ENCODE data around the gene SYNJ2.

Gene SYNJ2

DNA sequence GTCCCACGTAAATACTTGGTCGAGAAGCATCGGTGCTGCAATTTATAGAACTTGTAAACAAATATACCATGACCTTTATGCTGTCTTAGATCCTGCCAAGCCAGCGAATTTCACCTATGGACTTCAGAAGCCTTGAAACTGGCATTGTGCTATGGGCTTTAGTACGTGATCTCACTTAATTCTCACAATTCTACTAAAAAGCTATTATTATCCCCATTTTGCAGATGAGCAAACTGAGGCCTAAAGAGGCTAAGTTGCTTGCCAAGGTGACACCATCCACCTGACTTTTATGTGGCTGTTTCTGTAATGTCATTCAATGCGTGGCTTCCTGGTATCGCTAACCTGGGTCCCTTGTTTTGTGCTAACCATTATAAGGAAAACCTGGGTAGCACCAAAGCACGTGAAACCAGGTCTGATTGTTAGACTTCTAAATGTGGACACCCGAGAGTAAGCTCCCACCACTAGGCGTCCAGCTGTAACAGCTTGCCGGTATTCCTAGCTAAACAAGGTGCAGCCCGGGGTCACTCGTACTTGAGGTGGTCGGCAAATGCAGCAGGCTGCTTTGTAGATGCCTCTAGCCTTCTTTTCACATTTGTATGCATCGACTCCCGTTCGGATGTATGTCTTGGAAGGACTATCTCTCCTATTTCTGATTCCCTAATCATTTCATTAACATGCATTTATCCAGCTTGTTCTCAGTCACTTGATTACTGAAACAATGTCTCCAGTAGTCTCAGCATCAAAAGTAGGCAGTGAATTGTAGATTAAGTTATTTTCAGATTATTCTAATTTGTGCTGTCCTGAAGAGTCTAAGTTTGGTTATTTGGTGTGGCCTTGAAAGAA lies 1.1 kb downstream of the SYNJ2 start:
- no peak for DNase-seq

DNA sequence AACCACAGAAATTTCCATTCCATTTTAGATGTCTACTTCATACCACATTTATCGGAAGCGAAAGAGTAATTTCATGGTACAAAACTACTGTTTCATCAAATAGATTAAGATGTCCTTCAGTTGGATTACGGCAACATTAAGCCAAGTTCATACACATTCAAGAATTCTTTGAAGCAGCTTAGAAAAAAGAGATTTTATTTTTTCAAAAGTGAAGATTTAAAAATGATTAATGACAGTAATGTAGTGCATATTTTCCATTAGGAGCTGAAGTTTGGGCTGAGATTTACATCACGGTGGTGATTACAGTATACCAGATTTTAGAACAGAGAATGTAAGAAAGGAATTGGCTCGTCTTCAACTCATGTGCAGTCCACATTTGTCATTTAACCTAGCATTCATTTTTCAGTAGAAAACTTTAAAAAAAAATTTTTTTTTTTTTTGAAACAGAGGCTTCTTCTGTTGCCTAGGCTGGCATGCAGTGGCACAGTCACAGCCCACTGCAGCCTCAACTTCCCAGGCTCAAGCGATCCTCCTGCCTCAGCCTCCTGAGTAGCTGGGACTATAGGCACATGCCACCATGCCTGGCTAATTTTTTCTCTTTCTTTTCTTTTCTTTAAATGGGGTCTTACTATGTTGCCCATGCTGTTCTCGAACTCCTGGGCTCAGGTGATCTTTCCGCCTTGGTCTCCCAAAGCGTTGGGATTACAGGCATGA lies 1.9 kb downstream of the SYNJ2 start:
- DNase-seq: no peak

DNA sequence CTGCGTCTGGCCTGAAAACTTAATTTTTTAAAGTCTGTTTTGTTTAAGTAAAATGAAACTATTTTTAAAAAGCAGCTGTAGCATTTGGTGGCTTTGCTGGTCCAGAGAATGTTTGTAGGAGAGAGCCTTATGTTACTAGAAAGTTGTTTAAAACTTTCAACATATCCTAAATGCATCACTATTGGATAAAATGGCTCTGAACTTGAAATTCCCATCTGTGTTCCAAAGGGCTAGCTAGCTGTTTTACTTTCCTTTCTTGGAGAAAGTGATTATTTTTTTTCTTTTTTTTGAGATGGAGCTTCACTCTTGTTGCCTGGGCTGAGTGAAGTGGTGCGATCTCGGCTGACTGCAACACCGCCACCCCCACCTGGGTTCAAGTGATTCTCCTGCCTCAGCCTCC lies 2.5 kb downstream of the SYNJ2 start:
- no peak for DNase-seq

DNA sequence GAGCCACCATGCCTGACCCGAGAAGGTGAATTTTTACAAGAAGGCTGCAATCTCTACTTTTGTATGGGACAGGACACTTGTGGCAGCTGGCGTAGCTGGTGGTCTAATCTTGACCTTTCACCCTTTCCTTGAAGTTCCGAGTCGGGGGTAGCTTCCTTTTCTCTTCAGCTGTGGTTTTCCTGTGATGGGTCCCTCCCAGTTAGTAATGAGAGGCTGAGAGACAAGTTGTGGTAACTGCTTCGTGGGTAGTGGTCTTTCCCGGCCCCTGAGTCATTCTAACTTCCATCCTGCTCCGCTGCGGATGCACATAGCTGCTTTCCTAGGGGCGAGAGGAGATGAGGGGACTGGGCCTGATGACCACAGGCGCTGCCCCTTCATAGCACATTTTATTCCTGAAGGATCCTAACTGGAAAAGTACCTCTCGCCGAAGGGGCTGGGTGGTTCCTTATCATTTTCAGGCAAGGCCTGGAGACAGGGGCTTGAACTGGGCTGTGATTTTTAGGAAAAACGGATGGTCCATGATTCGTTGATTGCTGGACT lies 3.1 kb downstream of the SYNJ2 start:
- DNase-seq: no peak

DNA sequence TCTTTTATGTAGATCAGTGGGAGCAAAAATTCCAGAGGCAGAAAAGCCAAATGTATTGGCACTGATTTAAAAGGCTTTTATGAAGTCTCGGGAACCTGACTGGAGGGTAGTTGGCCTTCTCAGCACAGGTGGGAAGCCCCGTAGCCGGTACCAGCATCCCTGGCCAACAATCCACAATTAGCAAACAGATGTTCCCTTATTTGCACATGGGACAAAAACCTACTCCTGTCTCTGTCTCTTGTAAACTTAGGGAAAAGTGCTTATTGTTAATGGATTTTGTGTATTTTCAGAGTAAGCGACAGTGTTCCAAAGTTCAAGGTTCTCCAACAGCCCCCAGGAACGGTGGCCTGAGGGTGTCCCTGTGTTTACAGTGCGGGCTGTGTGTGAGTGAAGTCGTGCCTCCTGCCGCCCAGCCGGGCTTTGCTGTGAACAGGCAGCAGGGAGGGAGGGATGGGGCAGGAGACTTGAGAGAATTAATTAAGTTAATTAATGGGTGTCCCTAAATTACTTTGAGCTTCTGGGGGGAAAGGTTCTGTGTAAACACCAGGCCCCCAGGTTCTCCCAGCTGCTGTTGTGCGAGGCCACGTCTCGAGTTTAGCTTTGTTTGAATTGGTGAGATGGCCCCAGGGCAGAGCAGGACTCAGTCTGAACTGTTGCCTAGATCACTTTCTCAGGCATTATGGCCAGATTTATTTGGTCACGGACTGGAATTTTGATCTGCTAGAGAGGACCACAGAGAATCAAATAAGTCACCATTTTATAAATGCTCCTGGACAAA lies 3.9 kb downstream of the SYNJ2 start:
- no peak for DNase-seq

DNA sequence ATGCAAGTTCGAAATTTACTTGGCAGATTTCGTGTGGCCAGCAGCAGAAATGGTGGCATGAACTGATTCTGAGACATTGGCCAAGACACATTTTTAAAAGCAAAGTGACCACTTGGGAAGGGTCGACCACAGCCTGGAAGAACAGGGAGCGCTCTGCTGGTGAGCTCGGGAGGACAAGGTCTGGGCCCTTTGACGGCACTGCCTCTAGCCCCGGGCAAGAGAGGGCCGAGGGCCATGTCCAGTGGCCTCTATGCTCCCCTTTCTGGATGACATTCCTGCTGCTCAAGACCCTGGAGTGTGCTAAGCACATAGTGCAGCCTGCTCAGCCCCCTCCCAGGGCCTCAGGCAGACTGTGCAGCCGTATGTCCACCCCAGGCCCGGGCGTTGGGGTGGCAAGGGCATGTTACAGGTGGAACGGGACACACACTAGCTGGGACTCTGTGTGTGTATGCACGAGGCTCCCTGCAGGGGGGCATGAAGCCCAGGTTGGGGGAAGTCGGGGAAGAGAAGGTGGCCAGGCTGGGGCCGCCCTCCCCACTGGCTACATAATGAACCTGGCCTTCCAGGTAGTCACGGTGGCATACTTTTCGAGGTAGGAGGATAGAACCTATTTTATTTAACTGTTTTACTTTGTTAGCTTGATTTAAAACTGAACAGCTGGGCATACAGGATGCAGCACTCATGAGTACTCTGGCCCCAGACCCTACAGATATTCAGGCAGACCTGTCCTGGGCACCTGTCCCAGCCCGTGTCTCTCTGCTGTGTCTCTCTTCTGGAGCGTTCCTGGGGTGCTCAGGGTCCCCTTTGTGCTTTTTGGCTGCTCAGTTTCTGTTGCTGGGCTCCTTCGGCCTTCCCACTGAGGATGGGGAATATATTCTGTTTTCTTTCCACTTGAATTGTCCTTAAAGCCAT lies 6.4 kb downstream of the SYNJ2 start:
- no peak for DNase-seq

DNA sequence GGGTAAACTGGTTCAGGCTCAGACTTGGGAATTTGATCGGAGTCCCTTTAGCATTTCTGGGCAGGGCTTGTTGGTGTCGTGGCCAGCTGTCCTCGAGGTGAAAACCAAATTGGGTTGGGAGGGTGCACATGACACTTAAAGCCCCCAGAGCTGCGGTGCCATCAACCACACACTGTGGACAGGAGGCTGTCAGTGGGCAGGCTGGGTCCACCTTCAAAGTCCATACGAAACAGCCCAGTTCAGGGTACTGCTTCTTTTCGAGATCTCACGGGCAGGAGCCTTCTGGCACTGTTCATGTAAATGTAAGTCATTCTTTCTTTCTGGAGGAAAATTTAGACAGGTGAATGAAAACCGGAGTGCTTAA lies 7.0 kb downstream of the SYNJ2 start:
- no peak for DNase-seq

DNA sequence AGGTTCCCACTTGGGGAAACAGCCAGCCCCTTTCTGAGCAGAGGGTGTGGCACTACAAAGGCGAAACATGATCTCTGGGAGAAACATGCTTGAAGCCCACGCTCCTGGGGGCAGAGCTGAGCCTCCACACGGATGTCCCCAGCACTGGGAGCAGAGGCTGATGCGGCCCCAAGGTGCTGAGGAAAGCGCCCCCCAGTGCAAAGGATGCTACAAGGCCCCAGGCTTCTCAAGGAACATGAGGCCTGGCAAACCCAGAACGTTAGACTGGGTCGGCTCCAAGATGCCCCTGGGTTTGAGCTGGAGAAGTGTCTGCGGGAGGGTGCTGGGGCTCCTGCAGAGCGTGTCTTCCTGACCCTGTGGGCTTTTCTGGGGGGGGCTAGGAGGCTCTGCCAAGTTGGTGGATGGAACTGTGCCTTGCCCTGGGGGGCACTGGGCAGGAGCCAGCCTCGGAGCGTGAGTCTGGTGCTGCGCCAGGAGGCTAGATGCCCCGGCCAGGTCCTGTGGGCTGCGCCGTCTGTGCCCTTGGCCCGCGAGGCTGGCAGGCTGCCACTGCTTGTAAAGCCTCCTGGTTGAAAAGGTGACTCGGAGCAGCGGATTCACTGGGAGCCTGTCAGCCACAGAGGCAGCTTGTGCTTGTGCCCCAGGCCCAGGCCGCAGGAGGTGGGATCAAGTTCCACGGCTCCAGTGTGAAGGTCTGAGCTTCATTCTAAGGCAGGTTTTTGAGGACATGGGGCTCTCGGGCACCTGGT lies 8.1 kb downstream of the SYNJ2 start:
- DNase-seq: no peak

DNA sequence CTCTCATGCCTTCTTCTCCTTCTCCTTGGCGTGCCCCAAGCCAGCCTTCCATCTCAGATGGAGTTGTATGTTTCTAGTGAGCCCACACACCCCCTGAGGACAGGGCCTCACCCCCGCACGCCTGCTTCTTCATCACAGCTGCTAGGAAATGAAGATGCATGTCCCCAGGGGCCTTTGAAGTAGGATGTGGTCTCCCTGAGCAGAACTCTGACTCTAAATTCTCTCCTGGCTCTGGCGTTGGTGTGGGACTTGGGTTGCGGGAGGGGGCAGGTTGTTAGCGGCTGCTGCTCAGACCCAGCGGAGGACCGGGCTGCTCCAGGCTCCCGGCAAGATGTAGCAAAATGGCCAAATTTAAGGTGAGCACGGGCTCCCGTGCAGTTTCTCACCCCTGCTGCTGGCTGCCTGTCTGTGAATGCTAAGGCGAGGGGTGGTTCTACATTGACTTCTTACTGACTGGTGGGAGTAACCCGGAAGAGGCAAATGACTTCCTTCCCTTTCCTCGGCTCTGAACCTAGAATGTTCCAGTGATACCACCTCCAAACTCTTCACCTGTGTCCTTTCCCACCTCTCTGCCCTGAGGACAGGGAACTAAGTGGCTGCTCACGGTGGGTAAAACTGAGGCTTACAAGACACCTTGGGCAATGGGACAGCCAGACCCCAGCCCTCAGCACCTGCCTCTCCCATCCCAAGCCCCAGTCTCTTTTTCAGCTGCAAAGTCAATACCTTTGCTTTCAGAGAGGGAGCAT lies 8.8 kb downstream of the SYNJ2 start:
- no peak for DNase-seq

DNA sequence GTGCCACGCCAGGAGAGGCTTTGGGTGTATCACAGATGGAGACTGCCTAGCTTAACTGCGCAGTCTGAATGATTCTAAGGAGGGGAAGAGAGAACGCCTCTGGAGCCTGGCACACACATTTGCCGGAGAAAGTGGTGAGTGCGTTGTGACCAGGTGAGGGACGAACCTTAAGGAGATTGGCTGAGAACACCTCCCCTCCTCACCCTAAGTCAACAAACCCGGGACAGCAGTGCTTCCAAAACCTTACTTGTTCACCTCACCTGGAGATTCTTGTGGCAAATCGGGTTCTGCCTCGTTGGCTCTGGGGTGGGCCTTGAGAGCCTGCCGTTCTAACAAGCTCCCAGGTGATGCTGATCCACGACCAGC lies 9.4 kb downstream of the SYNJ2 start:
- DNase-seq: no peak

DNA sequence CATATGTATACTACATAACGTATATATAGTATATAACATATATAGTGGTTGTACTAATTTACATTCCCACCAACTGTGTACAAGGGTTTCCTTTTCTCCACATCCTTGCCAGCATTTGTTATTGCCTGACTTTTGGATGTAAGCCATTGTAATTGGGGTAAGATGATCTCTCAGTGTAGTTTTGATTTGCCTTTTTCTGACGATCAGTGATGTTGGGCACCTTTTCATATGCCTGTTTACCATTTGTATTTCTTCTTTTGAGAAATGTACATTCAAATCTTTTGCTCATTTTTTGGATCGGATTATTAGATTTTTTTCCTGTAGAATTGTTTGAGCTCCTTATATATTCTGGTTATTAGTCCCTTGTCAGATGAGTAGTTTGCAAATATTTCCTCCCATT lies 11.4 kb downstream of the SYNJ2 start:
- no peak for DNase-seq

DNA sequence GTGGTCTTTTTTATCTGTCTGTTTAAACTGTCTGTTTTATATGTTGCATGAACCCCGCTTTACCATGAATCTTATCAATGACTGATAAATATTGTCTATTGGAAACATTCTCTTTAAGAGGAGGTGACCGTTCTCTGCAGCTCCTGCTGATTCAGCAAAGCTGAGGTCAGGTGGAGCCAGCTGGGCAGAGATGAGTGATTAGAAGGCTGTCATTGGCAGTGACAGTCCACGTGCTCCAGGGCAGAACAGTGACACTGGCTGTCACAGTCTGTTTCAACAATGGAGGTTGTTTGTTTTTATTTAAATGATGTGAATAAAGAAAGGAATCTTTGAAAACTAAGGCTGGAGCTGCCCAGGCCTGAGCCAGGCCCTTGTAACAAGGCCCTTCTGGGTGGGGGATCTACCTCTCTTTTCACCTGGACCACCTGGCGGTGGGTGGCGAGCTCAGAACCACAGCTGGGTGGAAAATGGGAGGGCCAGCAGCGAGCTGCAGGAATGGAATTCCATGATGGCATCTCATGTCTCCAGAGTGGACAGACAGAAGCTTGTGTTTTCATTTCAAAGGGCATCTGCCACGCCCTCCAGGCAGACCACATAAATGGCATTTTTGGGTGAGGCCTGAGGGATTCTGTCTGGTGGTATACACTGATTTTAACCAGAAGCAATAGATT lies 12.6 kb downstream of the SYNJ2 start:
- DNase-seq: no peak

DNA sequence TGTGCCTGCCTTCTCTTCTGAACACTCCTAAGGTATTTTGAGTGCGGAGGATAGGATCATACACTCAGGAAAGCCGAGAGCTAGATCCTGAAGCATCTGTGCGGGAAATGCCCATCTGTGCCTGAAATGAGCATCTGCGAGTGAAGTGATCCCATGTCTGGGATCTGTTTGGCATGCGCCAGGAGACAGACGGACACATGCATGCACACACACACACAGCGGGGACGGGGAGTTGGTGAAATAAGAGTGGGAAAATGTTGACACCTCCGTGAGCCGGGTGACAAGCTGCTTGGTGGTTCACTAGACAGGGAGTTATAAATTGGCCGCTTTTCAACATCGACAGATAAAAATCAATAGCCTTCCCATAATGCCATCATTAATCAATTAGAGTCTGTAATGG lies 13.8 kb downstream of the SYNJ2 start:
- no peak for DNase-seq

DNA sequence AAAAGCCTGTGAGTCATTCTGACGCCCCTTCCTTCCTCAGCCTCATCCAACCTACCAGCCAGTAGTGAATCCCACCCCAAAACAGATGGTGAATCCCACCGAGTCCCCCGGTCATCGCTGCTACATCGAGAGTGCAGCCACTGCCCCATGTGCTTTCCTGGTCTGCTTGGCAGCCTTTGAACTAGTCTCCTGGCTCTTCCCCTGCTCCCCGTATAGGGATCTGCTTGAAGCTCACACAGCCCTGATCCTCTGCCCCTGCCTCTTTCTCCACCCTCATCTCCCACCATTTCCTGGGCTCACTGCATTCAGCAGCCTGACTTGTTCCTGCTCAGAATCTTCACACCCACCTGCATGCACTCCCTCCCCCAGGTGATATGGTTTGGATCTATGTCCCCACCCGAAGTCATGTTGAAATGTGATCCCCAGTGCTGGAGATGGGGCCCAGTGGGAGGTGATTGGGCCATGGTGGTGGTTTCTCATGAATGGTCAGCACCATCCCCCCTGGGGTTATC lies 14.6 kb downstream of the SYNJ2 start:
- no peak for DNase-seq

DNA sequence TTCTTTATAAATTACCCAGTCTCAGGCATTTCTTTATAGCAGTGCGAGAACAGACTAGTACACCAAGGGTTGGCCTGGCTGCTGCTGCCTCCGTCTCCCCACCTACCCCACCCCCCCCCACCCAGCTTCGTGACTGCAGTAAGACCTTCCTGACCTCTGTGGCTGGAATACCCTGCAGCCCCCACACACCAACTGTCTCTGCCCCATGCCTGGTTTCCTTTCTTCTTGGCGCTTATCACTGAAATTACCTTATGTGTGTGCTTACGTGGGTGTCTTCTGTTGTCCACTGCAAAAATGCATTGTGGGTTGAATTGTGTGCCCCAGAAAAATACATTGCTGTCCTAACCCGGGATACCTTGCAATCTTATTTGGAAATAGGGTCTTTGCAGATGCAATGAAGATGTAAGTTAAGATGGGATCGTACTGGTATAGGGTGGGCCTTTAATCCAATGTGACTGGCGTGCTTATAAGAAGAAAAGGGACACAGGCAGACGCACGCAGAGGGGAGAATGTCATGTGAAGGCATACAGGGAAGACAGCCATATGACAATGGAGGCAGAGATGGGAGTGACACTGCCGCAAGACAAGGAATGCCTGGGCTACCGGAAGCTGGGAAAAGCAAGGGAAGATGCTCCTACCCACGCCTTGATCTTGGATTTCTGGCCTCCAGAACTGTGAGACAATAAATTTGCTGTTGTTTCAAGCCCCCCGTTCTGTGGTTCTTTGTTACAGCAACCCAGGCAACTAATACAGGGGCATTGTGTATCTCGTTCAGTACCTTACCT lies 15.4 kb downstream of the SYNJ2 start:
- no peak for DNase-seq

DNA sequence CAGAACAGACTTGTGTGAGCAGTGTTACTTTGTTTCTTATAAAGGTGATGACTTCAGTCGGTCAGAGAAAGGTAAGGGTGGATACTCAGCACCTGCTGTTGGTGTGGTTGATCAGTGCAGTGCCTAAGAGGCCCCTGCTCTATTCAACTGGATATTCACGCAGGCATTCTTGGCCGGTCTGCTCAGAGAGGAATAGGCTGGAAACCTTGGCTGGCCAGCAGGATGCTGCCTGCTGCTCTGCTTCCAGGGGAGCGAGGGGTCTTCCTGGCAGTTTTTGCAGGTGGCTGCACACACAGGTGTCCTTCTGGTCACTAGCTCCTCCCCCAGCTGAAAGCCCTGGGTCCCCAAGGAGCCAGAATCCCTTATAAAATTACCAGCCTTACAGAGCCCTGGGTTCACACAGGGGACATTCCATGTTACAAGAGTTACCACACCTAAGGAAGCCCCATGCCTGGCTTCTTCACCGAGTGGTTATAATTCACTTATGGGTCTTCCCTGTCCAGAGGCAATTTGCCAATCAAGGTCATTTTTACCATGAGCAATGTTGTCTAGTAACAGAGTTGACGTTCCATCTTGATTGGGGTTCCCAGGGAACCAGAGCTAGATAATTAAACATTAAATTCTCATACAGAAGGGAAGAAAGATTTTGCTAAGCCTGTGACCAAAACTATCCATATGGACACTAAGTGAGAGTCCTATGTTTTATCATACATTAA lies 16.4 kb downstream of the SYNJ2 start:
- no peak for DNase-seq

DNA sequence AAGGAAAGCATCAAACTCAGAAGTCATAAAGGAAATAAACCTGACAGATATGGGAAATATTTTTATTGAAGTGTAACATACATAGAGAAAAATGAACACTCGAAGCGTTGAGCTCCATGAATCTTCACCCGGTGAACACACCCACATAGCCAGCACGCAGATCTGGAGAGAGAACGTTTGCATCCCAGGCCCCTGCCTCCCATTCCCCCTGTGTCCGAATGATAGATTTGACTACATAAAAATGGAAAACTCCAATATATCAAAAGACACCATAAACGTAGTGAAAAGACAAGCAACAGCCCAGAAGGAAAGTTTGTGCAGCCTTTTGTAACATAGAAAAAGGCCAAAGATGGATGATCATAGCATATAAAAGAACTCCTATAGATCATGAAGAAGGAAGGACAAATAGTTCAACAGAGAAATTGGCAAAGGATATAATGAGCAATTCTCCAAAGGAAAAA lies 17.1 kb downstream of the SYNJ2 start:
- DNase-seq: no peak

Data from activated effector memory CD4-positive, alpha-beta T cell treated with Interleukin-2 at 50 U/mL for 16 hours (primary cell).